GM12878 (cell line): ENCODE measurements around the gene PCBP4.

ENCODE experiments used
- BMI1 ChIP-seq: fragments of 450-650 bp; IDR thresholded peaks from 2 replicates; pipeline ENCODE4 v1.6.1; 2016; ENCODE audit warnings: mild to moderate bottlenecking, moderate library complexity, borderline replicate concordance
- EP300 ChIP-seq, 2 experiments: fragments of 150-350 bp in 1 of 2; IDR thresholded peaks; 2 replicates each; pipeline ENCODE4 v1.6.1; 2011 to 2012; ENCODE audit warnings: low read depth in 2 of 2, low read length in 2 of 2, borderline replicate concordance in 1 of 2, improper control_type of control experiment in 1 of 2, inconsistent platforms in 1 of 2; ENCODE audit not compliant: control insufficient read depth in 1 of 2
- IRF4 ChIP-seq: IDR thresholded peaks from 2 replicates; pipeline ENCODE4 v1.6.1; 2011; ENCODE audit warnings: low read depth, low read length
- JUNB ChIP-seq: IDR thresholded peaks from 2 replicates; pipeline ENCODE4 v1.6.1; 2016; ENCODE audit warnings: antibody characterized with exemption, mild to moderate bottlenecking
- NR2F1 ChIP-seq: fragments of 450-650 bp; conservative IDR thresholded peaks from 2 replicates; pipeline ENCODE4 v1.6.1; 2017; ENCODE audit warnings: mild to moderate bottlenecking
- RFX5 ChIP-seq: IDR thresholded peaks from 2 replicates; pipeline ENCODE4 v1.6.1; 2011; ENCODE audit warnings: low read depth, low read length, improper control_type of control experiment
- SREBF2 ChIP-seq: IDR thresholded peaks from 2 replicates; pipeline ENCODE4 v1.6.1; 2012; ENCODE audit warnings: mild to moderate bottlenecking, low read length
- ZBED1 ChIP-seq: IDR thresholded peaks from 2 replicates; pipeline ENCODE4 v1.6.1; 2016; ENCODE audit warnings: borderline replicate concordance
- ZNF274 ChIP-seq: IDR thresholded peaks from one replicate; pipeline ENCODE4 v1.8.0; 2011; ENCODE audit not compliant: insufficient read length, insufficient read depth
- ZZZ3 ChIP-seq: IDR thresholded peaks from 2 replicates; pipeline ENCODE4 v1.6.1; 2011; ENCODE audit warnings: low read depth; ENCODE audit not compliant: control insufficient read depth, insufficient read length
- TF ChIP-seq, protein P1 (sequence below), 3 experiments: IDR thresholded peaks in 2 of 3; conservative IDR thresholded peaks in 1 of 3; 2 replicates each; pipeline ENCODE4 v1.5.1; 2011; ENCODE audit warnings: low read depth in 3 of 3, low read length in 3 of 3, mild to moderate bottlenecking in 3 of 3, control low read depth in 2 of 3, moderate library complexity in 2 of 3, inconsistent platforms in 1 of 3, mixed read lengths in 1 of 3; ENCODE audit not compliant: control insufficient read depth in 2 of 3, insufficient read depth in 1 of 3; ENCODE audit errors: extremely low read depth in 1 of 3
- TF ChIP-seq, protein P2 (sequence below): IDR thresholded peaks from 2 replicates; pipeline ENCODE4 v1.6.1; 2012; ENCODE audit warnings: low read depth, low read length, improper control_type of control experiment
- TF ChIP-seq, protein P3 (sequence below): IDR thresholded peaks from 2 replicates; pipeline ENCODE4 v1.6.1; 2011; ENCODE audit warnings: borderline replicate concordance, low read depth, mild to moderate bottlenecking, moderate library complexity, mixed read lengths, low read length; ENCODE audit not compliant: insufficient read depth; ENCODE audit errors: extremely low read length
- TF ChIP-seq, protein P4 (sequence below): IDR thresholded peaks from 2 replicates; pipeline ENCODE4 v1.6.1; 2012; ENCODE audit warnings: mild to moderate bottlenecking, low read depth, low read length

DNA sequence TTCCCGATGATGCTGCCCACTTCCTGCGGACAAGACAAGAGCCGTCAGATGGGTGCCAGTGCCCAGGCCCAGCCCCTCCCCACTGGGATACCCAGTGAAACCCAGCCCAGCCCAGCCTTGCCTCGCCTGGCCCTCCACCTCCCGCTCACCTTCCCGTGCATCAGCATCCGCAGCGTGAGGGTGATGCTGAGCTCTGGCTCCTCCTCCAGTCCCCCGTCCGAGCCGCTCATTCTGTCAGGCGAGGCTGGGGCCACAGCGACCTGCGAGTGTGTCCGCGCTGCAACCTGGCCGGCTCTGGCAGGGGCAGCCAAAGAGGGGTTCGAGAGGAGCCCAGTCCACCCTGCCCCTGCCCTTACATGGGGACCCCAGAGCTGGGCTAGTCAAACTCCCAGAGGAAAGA, 6.2 kb downstream of the PCBP4 start:
- TF ChIP-seq RFX5: no peak
- TF ChIP-seq, protein P1, sequence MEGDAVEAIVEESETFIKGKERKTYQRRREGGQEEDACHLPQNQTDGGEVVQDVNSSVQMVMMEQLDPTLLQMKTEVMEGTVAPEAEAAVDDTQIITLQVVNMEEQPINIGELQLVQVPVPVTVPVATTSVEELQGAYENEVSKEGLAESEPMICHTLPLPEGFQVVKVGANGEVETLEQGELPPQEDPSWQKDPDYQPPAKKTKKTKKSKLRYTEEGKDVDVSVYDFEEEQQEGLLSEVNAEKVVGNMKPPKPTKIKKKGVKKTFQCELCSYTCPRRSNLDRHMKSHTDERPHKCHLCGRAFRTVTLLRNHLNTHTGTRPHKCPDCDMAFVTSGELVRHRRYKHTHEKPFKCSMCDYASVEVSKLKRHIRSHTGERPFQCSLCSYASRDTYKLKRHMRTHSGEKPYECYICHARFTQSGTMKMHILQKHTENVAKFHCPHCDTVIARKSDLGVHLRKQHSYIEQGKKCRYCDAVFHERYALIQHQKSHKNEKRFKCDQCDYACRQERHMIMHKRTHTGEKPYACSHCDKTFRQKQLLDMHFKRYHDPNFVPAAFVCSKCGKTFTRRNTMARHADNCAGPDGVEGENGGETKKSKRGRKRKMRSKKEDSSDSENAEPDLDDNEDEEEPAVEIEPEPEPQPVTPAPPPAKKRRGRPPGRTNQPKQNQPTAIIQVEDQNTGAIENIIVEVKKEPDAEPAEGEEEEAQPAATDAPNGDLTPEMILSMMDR (IDR thresholded peaks at IDR 0.05 in 2 of 3, conservative IDR thresholded peaks at IDR 0.05 in 1 of 3; ENCODE audit: control insufficient read depth in 2 of 3, extremely low read depth in 1 of 3, insufficient read depth in 1 of 3, low read depth in 3 of 3, low read length in 3 of 3): no peak
- no peak for TF ChIP-seq ZNF274
- no peak for TF ChIP-seq ZBED1
- TF ChIP-seq IRF4: no peak
- no peak for TF ChIP-seq EP300 (IDR thresholded peaks at IDR 0.05; ENCODE audit: borderline replicate concordance in 1 of 2, control insufficient read depth in 1 of 2, low read depth in 2 of 2, low read length in 2 of 2)
- TF ChIP-seq, protein P2, sequence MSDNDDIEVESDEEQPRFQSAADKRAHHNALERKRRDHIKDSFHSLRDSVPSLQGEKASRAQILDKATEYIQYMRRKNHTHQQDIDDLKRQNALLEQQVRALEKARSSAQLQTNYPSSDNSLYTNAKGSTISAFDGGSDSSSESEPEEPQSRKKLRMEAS: no peak
- TF ChIP-seq ZZZ3: no peak
- TF ChIP-seq, protein P3, sequence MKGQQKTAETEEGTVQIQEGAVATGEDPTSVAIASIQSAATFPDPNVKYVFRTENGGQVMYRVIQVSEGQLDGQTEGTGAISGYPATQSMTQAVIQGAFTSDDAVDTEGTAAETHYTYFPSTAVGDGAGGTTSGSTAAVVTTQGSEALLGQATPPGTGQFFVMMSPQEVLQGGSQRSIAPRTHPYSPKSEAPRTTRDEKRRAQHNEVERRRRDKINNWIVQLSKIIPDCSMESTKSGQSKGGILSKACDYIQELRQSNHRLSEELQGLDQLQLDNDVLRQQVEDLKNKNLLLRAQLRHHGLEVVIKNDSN: no peak
- TF ChIP-seq BMI1: no peak
- TF ChIP-seq, protein P4, sequence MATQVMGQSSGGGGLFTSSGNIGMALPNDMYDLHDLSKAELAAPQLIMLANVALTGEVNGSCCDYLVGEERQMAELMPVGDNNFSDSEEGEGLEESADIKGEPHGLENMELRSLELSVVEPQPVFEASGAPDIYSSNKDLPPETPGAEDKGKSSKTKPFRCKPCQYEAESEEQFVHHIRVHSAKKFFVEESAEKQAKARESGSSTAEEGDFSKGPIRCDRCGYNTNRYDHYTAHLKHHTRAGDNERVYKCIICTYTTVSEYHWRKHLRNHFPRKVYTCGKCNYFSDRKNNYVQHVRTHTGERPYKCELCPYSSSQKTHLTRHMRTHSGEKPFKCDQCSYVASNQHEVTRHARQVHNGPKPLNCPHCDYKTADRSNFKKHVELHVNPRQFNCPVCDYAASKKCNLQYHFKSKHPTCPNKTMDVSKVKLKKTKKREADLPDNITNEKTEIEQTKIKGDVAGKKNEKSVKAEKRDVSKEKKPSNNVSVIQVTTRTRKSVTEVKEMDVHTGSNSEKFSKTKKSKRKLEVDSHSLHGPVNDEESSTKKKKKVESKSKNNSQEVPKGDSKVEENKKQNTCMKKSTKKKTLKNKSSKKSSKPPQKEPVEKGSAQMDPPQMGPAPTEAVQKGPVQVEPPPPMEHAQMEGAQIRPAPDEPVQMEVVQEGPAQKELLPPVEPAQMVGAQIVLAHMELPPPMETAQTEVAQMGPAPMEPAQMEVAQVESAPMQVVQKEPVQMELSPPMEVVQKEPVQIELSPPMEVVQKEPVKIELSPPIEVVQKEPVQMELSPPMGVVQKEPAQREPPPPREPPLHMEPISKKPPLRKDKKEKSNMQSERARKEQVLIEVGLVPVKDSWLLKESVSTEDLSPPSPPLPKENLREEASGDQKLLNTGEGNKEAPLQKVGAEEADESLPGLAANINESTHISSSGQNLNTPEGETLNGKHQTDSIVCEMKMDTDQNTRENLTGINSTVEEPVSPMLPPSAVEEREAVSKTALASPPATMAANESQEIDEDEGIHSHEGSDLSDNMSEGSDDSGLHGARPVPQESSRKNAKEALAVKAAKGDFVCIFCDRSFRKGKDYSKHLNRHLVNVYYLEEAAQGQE: no peak
- TF ChIP-seq NR2F1: no peak
- no peak for TF ChIP-seq JUNB
- no peak for TF ChIP-seq SREBF2
